Measurements from ENCODE around the gene TSC2. TPM values are rescaled to one million over a fixed set of nuclear protein-coding genes. Genes with fewer than 3 reads are reported as not detected.

The TSC2 gene
- total and polyA plus RNA-seq, 9 of the 15 experiments (the other 6 are each of a cell fraction or from before 2014, with no cell fraction given): 1.3 to 68.1 (median 16.6) TPM

DNA sequence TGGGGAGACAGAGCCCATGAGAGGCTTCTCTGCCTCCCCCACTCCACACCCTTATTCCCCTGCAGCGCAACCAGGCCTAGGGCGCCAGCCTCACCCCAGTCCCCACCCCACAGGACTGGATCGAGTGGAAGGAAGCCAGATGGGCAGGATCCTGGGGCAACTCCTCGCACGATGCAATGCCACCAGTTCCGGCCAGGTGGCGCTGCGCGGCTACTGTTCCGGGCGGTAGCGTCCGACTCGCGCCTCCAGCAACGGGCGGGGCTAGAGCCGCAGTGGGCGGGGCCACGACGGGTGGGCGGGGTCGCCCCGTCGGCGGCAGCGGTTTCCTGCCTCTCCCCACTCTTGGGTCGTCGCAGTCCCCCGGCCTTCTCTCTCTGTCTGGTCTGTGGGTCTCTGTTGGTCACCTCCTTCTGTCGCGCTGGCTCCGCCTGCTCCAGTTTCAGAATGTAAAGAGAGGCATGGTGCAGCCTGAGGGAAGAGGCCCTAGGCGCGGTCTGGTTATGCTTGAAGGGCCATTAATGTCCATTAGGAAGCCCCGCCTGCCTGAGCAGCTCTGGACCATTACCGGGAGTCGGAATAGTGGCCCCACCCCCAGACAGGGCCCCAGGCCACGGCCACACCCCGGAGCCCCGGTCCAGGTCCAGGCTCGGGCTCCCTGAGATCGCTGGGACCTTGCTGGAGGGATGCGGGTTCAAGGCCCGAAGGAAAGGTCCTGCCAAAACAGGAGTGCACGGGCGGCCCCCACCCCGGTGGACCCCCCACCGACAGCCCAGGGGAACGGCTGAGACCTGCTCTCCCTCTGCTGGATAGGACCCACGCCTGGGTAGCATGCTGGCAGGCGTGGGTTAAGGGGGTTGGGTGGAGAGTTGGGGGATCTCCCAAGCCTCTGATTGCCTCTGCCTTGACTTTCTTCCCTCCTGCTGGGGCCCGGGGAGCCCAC lies 24.4 kb upstream of the TSC2 start (continued):
- TF ChIP-seq, protein P1, sequence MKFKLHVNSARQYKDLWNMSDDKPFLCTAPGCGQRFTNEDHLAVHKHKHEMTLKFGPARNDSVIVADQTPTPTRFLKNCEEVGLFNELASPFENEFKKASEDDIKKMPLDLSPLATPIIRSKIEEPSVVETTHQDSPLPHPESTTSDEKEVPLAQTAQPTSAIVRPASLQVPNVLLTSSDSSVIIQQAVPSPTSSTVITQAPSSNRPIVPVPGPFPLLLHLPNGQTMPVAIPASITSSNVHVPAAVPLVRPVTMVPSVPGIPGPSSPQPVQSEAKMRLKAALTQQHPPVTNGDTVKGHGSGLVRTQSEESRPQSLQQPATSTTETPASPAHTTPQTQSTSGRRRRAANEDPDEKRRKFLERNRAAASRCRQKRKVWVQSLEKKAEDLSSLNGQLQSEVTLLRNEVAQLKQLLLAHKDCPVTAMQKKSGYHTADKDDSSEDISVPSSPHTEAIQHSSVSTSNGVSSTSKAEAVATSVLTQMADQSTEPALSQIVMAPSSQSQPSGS (CRISPR knock-in tag; IDR thresholded peaks at IDR 0.05): no peak
- TF ChIP-seq ZNF174 (CRISPR knock-in tag; IDR thresholded peaks at IDR 0.05) (no peak), ZNF217 (CRISPR knock-in tag; IDR thresholded peaks at IDR 0.05) (no peak), FOXJ2 (tag; IDR thresholded peaks at IDR 0.05) (no peak), RBBP5 (IDR thresholded peaks at IDR 0.05; ENCODE audit: borderline replicate concordance, insufficient read depth, low read length, poor library complexity, severe bottlenecking) (peak; percentile 43), JUNB (CRISPR knock-in tag; conservative IDR thresholded peaks at IDR 0.05) (no peak), NR2C1 (IDR thresholded peaks at IDR 0.05) (no peak), NR2C1 (tag; IDR thresholded peaks at IDR 0.05) (no peak), ZNF696 (CRISPR knock-in tag; conservative IDR thresholded peaks at IDR 0.05) (no peak), HDAC1 (IDR thresholded peaks at IDR 0.05) (0 out of 4 replicates have a peak, but pooled peaks of 1 of the 2 experiments have one; percentile 15)
- TF ChIP-seq, protein P2, sequence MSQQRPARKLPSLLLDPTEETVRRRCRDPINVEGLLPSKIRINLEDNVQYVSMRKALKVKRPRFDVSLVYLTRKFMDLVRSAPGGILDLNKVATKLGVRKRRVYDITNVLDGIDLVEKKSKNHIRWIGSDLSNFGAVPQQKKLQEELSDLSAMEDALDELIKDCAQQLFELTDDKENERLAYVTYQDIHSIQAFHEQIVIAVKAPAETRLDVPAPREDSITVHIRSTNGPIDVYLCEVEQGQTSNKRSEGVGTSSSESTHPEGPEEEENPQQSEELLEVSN (IDR thresholded peaks at IDR 0.05; ENCODE audit: borderline replicate concordance in 1 of 2, extremely low read depth in 1 of 2, insufficient read depth in 1 of 2, insufficient read length in 1 of 2, low read depth in 1 of 2, low read length in 1 of 2, poor library complexity in 1 of 2, severe bottlenecking in 1 of 2): peak in 1 of 2 experiments; percentile 14
- TF ChIP-seq, protein P3, sequence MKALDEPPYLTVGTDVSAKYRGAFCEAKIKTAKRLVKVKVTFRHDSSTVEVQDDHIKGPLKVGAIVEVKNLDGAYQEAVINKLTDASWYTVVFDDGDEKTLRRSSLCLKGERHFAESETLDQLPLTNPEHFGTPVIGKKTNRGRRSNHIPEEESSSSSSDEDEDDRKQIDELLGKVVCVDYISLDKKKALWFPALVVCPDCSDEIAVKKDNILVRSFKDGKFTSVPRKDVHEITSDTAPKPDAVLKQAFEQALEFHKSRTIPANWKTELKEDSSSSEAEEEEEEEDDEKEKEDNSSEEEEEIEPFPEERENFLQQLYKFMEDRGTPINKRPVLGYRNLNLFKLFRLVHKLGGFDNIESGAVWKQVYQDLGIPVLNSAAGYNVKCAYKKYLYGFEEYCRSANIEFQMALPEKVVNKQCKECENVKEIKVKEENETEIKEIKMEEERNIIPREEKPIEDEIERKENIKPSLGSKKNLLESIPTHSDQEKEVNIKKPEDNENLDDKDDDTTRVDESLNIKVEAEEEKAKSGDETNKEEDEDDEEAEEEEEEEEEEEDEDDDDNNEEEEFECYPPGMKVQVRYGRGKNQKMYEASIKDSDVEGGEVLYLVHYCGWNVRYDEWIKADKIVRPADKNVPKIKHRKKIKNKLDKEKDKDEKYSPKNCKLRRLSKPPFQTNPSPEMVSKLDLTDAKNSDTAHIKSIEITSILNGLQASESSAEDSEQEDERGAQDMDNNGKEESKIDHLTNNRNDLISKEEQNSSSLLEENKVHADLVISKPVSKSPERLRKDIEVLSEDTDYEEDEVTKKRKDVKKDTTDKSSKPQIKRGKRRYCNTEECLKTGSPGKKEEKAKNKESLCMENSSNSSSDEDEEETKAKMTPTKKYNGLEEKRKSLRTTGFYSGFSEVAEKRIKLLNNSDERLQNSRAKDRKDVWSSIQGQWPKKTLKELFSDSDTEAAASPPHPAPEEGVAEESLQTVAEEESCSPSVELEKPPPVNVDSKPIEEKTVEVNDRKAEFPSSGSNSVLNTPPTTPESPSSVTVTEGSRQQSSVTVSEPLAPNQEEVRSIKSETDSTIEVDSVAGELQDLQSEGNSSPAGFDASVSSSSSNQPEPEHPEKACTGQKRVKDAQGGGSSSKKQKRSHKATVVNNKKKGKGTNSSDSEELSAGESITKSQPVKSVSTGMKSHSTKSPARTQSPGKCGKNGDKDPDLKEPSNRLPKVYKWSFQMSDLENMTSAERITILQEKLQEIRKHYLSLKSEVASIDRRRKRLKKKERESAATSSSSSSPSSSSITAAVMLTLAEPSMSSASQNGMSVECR (CRISPR knock-in tag; IDR thresholded peaks at IDR 0.05): peak; percentile 86; the same call in 1 of the 2 replicates
- TF ChIP-seq, protein P4, sequence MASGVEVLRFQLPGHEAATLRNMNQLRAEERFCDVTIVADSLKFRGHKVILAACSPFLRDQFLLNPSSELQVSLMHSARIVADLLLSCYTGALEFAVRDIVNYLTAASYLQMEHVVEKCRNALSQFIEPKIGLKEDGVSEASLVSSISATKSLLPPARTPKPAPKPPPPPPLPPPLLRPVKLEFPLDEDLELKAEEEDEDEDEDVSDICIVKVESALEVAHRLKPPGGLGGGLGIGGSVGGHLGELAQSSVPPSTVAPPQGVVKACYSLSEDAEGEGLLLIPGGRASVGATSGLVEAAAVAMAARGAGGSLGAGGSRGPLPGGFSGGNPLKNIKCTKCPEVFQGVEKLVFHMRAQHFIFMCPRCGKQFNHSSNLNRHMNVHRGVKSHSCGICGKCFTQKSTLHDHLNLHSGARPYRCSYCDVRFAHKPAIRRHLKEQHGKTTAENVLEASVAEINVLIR (CRISPR knock-in tag; IDR thresholded peaks at IDR 0.05): no peak

Data from K562 (cell line).